Measurements from ENCODE around the gene NUDT9.

GRCh38 chr4:87491436-87491835, 69.1 kb downstream of the NUDT9 start:
- TF ChIP-seq GATA2 (IDR thresholded peaks at IDR 0.05; ENCODE audit: low read depth, low read length) = no peak
- no peak for TF ChIP-seq GATA3 (IDR thresholded peaks at IDR 0.05; ENCODE audit: low read depth, low read length)

Measured in SH-SY5Y (cell line).